ENCODE measurements around the gene PFDN2.

DNA sequence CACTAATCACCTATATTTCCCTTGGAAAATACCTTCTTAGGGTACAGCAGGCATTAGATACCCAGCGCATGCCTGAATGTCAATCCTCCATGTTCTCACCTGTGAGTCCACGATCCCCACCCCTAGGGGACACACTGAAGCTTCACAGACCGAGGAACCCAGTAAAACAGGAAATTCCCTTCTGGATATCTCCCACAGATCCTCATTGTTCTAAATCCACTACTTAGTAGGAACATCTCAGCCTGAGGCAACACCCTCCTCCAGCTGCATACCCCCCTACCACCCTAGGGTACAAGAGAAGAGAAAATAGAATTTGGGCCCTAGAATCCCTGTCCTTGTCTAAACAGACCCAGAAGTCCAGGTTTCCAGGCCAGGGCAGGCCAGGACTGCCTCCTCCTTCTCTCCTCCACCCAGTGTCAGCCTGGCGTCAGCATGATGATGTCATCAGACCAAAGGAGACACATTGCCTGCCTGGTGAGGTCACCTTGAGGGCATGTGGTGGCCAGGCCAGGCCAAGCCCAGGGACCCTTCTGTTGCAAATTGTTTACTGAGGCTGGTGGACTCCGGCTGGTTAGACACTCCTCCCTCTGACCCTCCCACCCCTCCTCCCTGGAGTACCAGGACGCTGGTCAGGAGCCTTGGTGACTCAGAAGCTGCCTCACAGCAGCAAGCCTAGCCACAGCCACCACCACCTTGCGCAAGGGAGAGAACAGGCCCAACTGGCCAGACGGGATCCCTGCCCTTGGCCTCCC lies 34.7 kb downstream of the PFDN2 start:
- TF ChIP-seq, protein P1, sequence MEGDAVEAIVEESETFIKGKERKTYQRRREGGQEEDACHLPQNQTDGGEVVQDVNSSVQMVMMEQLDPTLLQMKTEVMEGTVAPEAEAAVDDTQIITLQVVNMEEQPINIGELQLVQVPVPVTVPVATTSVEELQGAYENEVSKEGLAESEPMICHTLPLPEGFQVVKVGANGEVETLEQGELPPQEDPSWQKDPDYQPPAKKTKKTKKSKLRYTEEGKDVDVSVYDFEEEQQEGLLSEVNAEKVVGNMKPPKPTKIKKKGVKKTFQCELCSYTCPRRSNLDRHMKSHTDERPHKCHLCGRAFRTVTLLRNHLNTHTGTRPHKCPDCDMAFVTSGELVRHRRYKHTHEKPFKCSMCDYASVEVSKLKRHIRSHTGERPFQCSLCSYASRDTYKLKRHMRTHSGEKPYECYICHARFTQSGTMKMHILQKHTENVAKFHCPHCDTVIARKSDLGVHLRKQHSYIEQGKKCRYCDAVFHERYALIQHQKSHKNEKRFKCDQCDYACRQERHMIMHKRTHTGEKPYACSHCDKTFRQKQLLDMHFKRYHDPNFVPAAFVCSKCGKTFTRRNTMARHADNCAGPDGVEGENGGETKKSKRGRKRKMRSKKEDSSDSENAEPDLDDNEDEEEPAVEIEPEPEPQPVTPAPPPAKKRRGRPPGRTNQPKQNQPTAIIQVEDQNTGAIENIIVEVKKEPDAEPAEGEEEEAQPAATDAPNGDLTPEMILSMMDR (IDR thresholded peaks at IDR 0.05): no peak
- TF ChIP-seq POLR2A (IDR thresholded peaks at IDR 0.05) (no peak), POLR2AphosphoS5 (IDR thresholded peaks at IDR 0.05) (peak in 1 of 4 donors; percentile 13), EP300 (IDR thresholded peaks at IDR 0.05) (no peak)
